Mesenchymal stem cell (in vitro differentiated cells and primary cell): ENCODE measurements around the gene MYO6.

Experiments
- DNase-seq: peaks from one replicate; pipeline ENCODE4 v3.0.0-alpha.2; 2013
- H2AFZ ChIP-seq: one replicate; pipeline ENCODE4 v1.6.1; 2013; ENCODE audit warnings: low read depth, mild to moderate bottlenecking, control low read depth, inconsistent platforms, low read length, moderate library complexity
- H2AK5ac ChIP-seq: 2 replicates; pipeline ENCODE4 v1.6.1; 2013; ENCODE audit warnings: low read length, moderate library complexity, mild to moderate bottlenecking, inconsistent platforms; ENCODE audit not compliant: severe bottlenecking
- H2BK120ac ChIP-seq: one replicate; pipeline ENCODE4 v1.6.1; 2013; ENCODE audit warnings: low read depth, mild to moderate bottlenecking, inconsistent platforms, low read length, moderate library complexity
- H2BK12ac ChIP-seq, 2 experiments: one replicate each; pipeline ENCODE4 v1.6.1; 2013; ENCODE audit warnings: inconsistent platforms in 2 of 2, low read length in 2 of 2, mild to moderate bottlenecking in 2 of 2, moderate library complexity in 2 of 2, control low read depth in 1 of 2
- H2BK15ac ChIP-seq: one replicate; pipeline ENCODE4 v1.6.1; 2013; ENCODE audit warnings: mild to moderate bottlenecking, low read depth, inconsistent platforms; ENCODE audit not compliant: poor library complexity, severe bottlenecking
- H2BK5ac ChIP-seq: 2 replicates; pipeline ENCODE4 v1.6.1; 2013; ENCODE audit warnings: low read depth, mild to moderate bottlenecking, low read length, control low read depth, inconsistent platforms; ENCODE audit not compliant: poor library complexity, severe bottlenecking
- H3K14ac ChIP-seq, 2 experiments: one replicate each; pipeline ENCODE4 v1.6.1; 2013; ENCODE audit warnings: inconsistent platforms in 2 of 2, low read length in 2 of 2, control low read depth in 1 of 2, mild to moderate bottlenecking in 1 of 2, moderate library complexity in 1 of 2
- H3K18ac ChIP-seq, 2 experiments: one replicate each; pipeline ENCODE4 v1.6.1; 2013; ENCODE audit warnings: inconsistent platforms in 2 of 2, low read length in 2 of 2, control low read depth in 1 of 2, low read depth in 1 of 2, mild to moderate bottlenecking in 1 of 2
- H3K23ac ChIP-seq, 2 experiments: one replicate each; pipeline ENCODE4 v1.6.1; 2013; ENCODE audit warnings: inconsistent platforms in 2 of 2, low read length in 2 of 2, mild to moderate bottlenecking in 2 of 2, moderate library complexity in 2 of 2, control low read depth in 1 of 2
- H3K27ac ChIP-seq: 2 replicates; pipeline ENCODE4 v1.5.1; 2013; ENCODE audit warnings: mild to moderate bottlenecking, moderate library complexity, low read length, control low read depth, inconsistent platforms; ENCODE audit not compliant: poor library complexity, severe bottlenecking
- H3K27me3 ChIP-seq, 2 experiments: 2 replicates each; pipeline versions ENCODE4 v1.6.1 to v1.7.0; 2013; ENCODE audit warnings: low read length in 2 of 2, mild to moderate bottlenecking in 2 of 2, moderate library complexity in 2 of 2, control low read depth in 1 of 2, inconsistent platforms in 1 of 2; ENCODE audit not compliant: control insufficient read depth in 1 of 2, insufficient read depth in 1 of 2
- H3K36me3 ChIP-seq, 2 experiments: 2 replicates each; pipeline versions ENCODE4 v1.6.1 to v1.7.0; 2013; ENCODE audit warnings: low read length in 2 of 2, control low read depth in 1 of 2, inconsistent platforms in 1 of 2, low read depth in 1 of 2, mild to moderate bottlenecking in 1 of 2; ENCODE audit not compliant: insufficient read depth in 2 of 2, control insufficient read depth in 1 of 2
- H3K4ac ChIP-seq, 2 experiments: one replicate each; pipeline ENCODE4 v1.6.1; 2013; ENCODE audit warnings: inconsistent platforms in 2 of 2, low read length in 2 of 2, mild to moderate bottlenecking in 2 of 2, moderate library complexity in 2 of 2, control low read depth in 1 of 2, low read depth in 1 of 2
- H3K4me1 ChIP-seq: 2 replicates; pipeline ENCODE4 v1.6.1; 2013; ENCODE audit warnings: low read depth, low read length, control low read depth; ENCODE audit not compliant: control insufficient read depth, insufficient read depth
- H3K4me2 ChIP-seq: 2 replicates; pipeline ENCODE4 v1.6.1; 2013; ENCODE audit warnings: low read length, mild to moderate bottlenecking, inconsistent platforms; ENCODE audit not compliant: poor library complexity, severe bottlenecking
- H3K4me3 ChIP-seq, 2 experiments: 2 replicates each; pipeline versions ENCODE4 v1.5.1 to v1.7.0; 2013; ENCODE audit warnings: low read length in 2 of 2, mild to moderate bottlenecking in 2 of 2, control low read depth in 1 of 2, low read depth in 1 of 2; ENCODE audit not compliant: insufficient read depth in 1 of 2
- H3K79me1 ChIP-seq: replicated peaks from 2 replicates; pipeline ENCODE4 v1.6.1; 2013; ENCODE audit warnings: mild to moderate bottlenecking, control low read depth, low read length, inconsistent platforms; ENCODE audit not compliant: poor library complexity, severe bottlenecking
- H3K9ac ChIP-seq: 2 replicates; pipeline ENCODE4 v1.7.0; 2013; ENCODE audit warnings: mild to moderate bottlenecking, low read length, moderate library complexity
- H3K9me3 ChIP-seq: 2 replicates; pipeline ENCODE4 v1.7.0; 2013; ENCODE audit warnings: mild to moderate bottlenecking, low read length; ENCODE audit not compliant: control insufficient read depth
- H4K8ac ChIP-seq: one replicate; pipeline ENCODE4 v1.6.1; 2013; ENCODE audit warnings: inconsistent platforms, mild to moderate bottlenecking, low read length, moderate library complexity
- H4K91ac ChIP-seq: one replicate; pipeline ENCODE4 v1.6.1; 2013; ENCODE audit warnings: mild to moderate bottlenecking, low read length, inconsistent platforms
- WGBS: methylation state at CpG from one replicate; pipeline ENCODE4 v1.1.7; 2013; ENCODE audit warnings: mixed read lengths; 5-methylcytosine and 5-hydroxymethylcytosine counted together

The MYO6 gene

GRCh38 chr6:75761489-75761888 is 12.4 kb downstream of the MYO6 start:
- Histone ChIP-seq H3K4me1 (peaks cover 7% of the 10 kb centered on the region), H2BK15ac (no peak overlapping the region), H4K91ac (no peak overlapping the region), H3K18ac (no peak overlapping the region), H3K9ac (no peak overlapping the region), H3K4ac (no peak overlapping the region), H2BK120ac (no peak overlapping the region), H3K36me3 (no peaks in the 10 kb centered on the region), H3K4me2 (no peak overlapping the region), H2BK12ac (no peak overlapping the region), H3K27me3 (no peaks in the 10 kb centered on the region), H4K8ac (no peak overlapping the region), H3K9me3 (no peaks in the 10 kb centered on the region), H2AFZ (no peak overlapping the region), H3K14ac (no peak overlapping the region), H3K23ac (no peak overlapping the region), H3K4me3 (no peak overlapping the region), H3K79me1 (peaks cover 14% of the 10 kb centered on the region), H2BK5ac (no peak overlapping the region), H2AK5ac (no peak overlapping the region), H3K27ac (no peak overlapping the region)
- no CpG with 5 or more reads among the region's 1 CpG for WGBS
- DNase-seq: no peak

GRCh38 chr6:75762063-75762462 is 13.0 kb downstream of the MYO6 start:
- H3K36me3 ChIP-seq: no peaks in the 10 kb centered on the region
- no peak overlapping the region for H2BK5ac ChIP-seq
- H4K91ac ChIP-seq: no peak overlapping the region
- H2AK5ac ChIP-seq: no peak overlapping the region
- no peak overlapping the region for H3K4ac ChIP-seq
- H3K4me3 ChIP-seq: no peak overlapping the region
- H3K9me3 ChIP-seq: no peaks in the 10 kb centered on the region
- 97% methylated on average over 6 of the region's 8 CpGs for WGBS
- no peak overlapping the region for H2BK15ac ChIP-seq
- peaks cover 7% of the 10 kb centered on the region for H3K4me1 ChIP-seq
- no peak overlapping the region for H3K4me2 ChIP-seq
- H3K79me1 ChIP-seq: peaks cover 13% of the 10 kb centered on the region
- no peaks in the 10 kb centered on the region for H3K27me3 ChIP-seq
- H3K27ac ChIP-seq: no peak overlapping the region
- DNase-seq: no peak
- no peak overlapping the region for H3K23ac ChIP-seq
- no peak overlapping the region for H2BK12ac ChIP-seq
- H3K9ac ChIP-seq: no peak overlapping the region
- H4K8ac ChIP-seq: no peak overlapping the region
- H3K14ac ChIP-seq: no peak overlapping the region
- H2BK120ac ChIP-seq: no peak overlapping the region
- no peak overlapping the region for H3K18ac ChIP-seq
- no peak overlapping the region for H2AFZ ChIP-seq

GRCh38 chr6:75766387-75766786 is 17.3 kb downstream of the MYO6 start:
- Histone ChIP-seq H2AFZ (no peak overlapping the region), H3K9ac (no peak overlapping the region), H3K4me2 (no peak overlapping the region), H3K4ac (no peak overlapping the region), H3K36me3 (no peaks in the 10 kb centered on the region), H3K14ac (no peak overlapping the region), H3K27ac (no peak overlapping the region), H3K27me3 (no peaks in the 10 kb centered on the region), H2BK120ac (no peak overlapping the region), H2AK5ac (no peak overlapping the region), H3K79me1 (peaks cover 26% of the 10 kb centered on the region), H4K8ac (no peak overlapping the region), H2BK5ac (no peak overlapping the region), H3K18ac (no peak overlapping the region), H3K4me1 (peaks cover 3% of the 10 kb centered on the region), H3K9me3 (no peaks in the 10 kb centered on the region), H2BK12ac (no peak overlapping the region), H2BK15ac (no peak overlapping the region), H3K4me3 (no peak overlapping the region), H4K91ac (no peak overlapping the region), H3K23ac (no peak overlapping the region)
- DNase-seq: no peak

GRCh38 chr6:75770844-75771243 is 21.8 kb downstream of the MYO6 start:
- Histone ChIP-seq H2AFZ (no peak overlapping the region), H3K36me3 (no peaks in the 10 kb centered on the region), H3K14ac (no peak overlapping the region), H3K9ac (no peak overlapping the region), H3K27ac (no peak overlapping the region), H3K4me3 (no peak overlapping the region), H3K27me3 (no peaks in the 10 kb centered on the region), H3K79me1 (peaks cover 17% of the 10 kb centered on the region), H3K4me2 (no peak overlapping the region), H4K8ac (no peak overlapping the region), H3K23ac (no peak overlapping the region), H2AK5ac (no peak overlapping the region), H3K4ac (no peak overlapping the region), H2BK12ac (no peak overlapping the region), H2BK120ac (no peak overlapping the region), H3K9me3 (no peaks in the 10 kb centered on the region), H2BK5ac (no peak overlapping the region), H3K18ac (no peak overlapping the region), H4K91ac (no peak overlapping the region), H2BK15ac (no peak overlapping the region), H3K4me1 (peaks cover 4% of the 10 kb centered on the region)
- WGBS: 98% methylated on average over 4 of the region's 5 CpGs
- DNase-seq: no peak
